HG03521 (cell line): Measurements from ENCODE around the gene HOXA9.

Experiments
- ATAC-seq: cut with Tn5 transposase; IDR thresholded peaks from one replicate; pipeline ENCODE4 v1.9.1; 2021; ENCODE audit warnings: mild to moderate bottlenecking, moderate library complexity; ENCODE audit not compliant: unreplicated experiment

HOXA9 gene

DNA sequence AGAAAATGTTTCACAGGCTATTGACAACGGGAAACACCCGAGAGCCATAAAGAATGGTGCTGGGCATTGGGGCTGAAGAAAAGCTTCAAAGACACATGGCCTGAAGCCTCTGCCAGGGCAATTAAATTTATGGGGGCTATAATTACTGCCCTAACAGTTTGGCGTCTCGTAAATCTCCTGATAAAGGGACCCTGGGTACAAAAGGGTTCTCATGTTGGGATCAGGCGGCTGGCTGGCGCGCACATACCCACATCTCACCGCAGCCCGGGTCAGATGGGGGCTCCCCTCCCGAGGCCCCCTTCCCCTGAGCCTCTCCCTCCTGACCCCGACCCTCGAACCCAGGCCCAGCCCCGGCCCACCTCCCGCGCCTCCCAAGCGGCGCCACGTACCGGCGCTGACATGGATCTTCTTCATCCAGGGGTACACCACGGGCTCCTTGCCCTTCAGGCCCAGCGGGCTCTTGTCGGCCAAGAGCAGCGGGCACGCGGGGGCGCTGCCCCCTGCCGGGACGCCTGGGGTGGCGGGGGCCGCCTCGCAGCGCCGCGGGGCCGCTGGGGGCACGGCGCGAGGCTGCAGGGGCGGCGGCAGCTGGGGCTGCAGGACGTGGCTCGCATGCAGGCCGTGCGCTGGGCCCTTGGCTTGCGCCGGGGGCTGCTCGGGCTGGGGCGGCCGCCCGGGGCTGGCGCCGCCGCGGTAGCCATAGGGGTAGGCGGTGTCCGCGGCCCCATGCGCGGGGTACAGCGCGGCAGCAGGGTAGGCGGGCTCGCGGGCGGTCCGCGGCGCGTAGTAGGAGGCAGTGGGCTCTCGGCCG lies 35.4 kb downstream of the HOXA9 start:
- ATAC-seq, result no peak

DNA sequence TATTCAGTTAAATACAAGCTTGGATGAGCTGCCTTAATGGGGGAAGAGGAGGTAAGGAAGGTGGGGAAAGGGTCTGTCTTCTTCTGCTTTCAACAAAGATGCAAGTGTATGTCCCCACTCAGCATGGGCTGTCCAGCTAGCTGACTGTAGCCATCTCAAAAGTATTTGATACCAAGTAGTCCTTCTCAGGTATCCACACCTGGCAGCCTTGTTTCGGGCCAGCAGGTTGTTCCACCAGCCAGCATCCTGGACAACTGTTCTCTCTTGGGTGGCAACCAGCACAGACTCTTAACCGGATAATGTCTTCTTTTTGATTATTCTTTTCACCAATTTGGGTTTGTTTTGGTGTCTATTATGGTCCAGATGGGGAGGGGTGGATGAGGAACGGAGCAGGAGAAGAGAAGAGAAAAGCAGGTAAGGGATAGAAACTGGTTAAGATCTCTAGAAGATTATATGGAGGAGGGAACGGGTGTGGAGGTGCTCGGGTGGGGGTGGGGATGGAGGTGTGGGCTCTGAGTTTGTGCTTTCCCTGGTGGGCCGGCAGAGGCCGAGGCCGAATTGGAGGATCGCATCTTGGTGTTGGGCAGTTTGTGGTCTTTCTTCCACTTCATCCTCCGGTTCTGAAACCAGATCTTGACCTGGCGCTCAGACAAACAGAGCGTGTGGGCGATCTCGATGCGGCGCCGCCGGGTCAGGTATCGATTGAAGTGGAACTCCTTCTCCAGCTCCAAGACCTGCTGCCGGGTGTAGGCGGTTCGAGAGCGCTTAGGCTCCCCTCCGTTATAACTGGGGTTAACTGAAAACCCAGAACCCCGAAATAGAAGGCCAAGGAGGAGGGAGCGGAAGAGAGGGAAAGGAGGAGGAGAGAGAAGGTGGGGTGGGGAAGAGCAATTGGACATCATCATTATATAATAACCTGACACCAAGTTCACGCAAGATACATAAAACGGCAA lies 36.3 kb downstream of the HOXA9 start:
- no peak for ATAC-seq

DNA sequence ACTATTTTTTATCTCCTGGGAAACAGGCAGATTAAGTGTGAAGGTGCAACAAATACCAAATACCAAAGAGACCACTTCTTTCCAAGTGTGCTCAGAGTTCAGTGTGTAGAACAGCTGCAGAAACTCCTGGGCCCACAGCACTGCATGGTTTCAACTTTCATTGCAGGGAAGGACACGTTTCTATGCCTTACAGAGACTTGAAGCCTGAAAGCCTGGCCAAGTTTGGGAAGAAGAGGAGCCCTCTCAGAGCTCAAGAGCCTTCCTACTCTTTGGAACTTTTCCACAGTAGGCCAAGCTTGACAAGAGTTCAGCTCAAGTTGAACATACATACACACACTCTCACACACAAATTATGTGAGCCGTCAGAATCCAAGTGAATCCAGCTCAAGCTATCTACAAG lies 37.3 kb downstream of the HOXA9 start:
- no peak for ATAC-seq

GRCh38 chr7:27126596-27127327 lies 38.6 kb downstream of the HOXA9 start:
- ATAC-seq, result no peak

DNA sequence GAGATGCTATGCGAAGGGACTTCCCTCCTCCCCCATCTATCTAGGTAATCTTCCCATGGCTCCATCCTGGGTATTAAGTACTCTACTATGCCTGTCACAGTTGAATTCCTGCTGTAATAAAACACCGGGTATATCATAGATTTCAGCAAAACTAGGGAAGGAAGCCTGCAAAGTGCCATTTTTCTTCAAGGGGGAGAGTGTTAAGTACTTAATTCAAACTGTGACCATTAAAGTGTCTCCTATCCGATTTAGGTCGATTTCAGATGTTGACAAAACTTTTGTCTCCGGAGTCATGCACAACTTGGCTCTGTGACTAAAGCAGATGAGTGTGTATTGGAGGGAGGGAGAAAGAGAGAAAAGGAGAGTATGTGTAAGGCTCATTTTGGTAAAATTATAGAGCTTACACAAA lies 39.3 kb downstream of the HOXA9 start:
- ATAC-seq, result no peak

GRCh38 chr7:27124902-27125689 lies 40.2 kb downstream of the HOXA9 start:
- ATAC-seq, result no peak

DNA sequence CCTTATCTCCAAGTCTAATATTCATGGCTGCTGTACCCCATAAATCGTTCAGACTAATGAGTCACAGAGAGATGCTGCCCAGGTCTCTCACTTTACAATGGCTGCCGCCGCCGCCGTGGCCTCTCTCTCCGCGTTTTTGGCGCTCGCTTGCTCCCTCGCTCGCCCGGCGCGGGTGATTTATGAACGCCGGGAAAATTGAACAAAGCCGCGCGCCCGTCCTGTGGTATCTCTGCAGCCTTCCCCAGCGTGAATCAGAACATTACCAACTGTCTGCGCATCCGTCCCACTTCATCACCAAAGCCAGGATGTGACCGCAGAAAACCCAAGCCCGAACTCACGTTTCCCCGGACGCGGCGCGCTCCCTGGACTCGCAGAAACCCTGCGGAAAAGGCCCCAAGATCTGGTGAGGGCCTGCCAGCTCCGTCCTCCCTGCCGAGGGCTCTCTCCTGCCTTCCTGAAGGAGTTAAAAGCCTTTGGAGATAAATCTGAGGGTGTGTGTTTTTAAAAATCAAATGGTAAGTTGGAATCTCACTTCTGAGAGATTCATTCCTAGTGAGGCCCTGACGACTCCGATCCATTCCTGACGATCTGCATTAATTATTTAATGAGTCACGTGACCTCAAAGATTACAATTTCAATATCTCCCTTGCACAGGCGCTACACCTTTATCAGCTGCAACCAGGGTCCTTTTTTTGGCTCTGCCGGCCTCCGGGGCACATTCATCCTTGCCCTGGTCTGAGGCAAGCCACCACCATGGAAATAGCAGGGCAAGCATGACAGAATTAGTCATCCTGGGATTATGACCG lies 41.0 kb downstream of the HOXA9 start:
- ATAC-seq, result no peak

GRCh38 chr7:27123477-27124053 lies 41.8 kb downstream of the HOXA9 start:
- no peak for ATAC-seq

DNA sequence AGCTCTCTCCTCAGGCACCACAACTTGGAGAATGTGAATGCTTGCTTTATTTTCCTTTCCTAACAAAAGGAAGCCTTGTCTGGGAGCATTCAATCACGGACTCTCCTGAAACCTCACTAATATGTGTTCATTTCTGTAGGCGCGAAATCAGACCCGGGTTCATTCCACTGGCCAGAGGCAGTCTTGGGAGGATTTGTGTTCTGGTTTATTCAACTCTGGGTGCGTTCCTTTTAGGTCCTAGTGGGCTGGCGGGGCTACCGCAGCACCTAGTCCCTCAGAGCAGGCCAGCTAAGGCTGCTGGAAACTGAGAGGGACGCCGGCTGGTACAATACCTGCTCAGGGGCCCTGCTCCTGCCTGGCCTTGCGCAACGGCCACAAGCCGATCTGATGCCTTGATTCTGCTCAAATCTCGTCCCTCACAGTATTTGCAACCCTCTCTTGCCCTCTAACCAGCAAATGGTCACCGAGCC lies 42.3 kb downstream of the HOXA9 start:
- ATAC-seq, result no peak

DNA sequence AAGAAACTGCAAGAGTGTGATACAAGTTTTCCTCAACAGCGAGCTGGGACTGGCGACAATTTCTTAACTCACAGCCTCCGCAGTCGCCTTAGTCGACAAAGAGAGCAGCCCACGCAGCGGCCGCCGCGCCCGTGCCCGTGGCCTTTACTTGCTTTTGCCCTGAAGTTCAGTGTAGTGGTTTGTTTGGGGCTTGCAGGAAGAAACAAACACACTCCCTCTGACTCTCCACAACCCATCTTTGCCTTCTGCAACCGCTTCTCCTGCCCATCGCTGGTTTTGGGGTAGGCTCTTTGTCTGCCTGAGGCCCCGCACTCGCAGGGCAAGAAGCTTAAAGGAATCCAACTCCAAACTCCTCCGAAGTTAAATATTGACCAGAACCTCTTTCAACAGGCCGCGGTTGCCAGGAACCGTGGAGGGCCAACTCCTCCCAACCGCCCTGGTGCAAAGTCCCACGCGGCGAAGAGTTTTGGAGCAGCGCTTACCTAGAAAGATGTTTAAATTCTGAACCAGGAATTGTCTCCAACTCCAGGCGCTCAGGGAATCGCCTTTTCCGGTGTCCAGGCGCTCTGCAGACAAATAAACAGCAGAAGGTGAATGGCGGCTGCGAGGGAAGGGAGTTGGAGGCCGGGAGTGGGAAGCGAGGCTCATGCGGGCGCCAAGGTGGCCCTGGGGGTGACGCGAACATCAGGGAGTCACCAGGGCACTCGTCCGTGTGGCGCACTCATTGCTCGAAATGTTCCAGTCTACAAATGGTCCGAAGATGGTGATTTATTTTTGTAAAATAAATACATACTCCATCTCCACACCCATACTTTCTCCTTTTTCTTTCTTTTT lies 43.0 kb downstream of the HOXA9 start:
- ATAC-seq, result no peak

DNA sequence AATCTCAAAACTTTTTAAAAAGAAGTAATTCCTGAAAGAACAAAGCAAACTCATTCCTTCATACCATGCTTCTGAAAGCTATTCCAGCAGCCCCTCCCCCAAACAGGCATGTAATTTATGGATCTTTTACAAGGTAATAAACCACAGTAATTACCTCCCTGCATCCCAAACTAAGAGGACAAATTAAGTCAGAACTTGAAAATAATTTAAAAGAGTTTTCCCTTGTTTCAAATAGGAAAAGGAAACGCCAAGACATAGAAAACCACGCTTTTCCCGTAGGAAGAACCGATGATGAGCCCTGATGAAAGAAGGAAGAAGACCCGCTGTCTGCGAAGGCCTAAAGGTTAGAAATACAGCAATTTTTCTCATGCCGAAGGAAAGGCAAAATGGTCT lies 43.7 kb downstream of the HOXA9 start:
- no peak for ATAC-seq

DNA sequence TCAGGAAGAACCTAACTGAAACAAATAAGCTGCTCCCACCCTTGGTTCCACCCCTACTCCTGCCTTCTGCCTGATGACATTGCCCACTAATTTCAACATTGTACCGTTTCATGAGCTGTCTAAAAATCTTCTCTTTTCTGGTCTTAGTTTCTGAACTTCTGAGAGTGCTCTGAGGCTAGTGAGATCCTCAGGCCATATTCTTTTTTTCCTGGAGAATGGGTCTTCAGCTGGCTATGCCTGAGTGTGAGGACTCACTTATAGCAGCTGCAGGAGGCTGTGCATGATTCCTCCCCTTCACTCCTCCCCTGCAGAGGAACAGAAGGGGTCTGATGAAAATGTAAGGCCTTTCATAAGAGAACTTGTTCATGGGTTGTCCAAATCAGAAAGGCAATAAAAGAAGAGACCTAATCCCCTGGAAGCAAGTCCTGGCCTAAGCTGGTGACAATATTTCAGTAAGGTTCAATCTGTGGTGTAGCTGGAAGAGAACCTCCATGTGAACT lies 45.9 kb downstream of the HOXA9 start:
- ATAC-seq, result no peak

DNA sequence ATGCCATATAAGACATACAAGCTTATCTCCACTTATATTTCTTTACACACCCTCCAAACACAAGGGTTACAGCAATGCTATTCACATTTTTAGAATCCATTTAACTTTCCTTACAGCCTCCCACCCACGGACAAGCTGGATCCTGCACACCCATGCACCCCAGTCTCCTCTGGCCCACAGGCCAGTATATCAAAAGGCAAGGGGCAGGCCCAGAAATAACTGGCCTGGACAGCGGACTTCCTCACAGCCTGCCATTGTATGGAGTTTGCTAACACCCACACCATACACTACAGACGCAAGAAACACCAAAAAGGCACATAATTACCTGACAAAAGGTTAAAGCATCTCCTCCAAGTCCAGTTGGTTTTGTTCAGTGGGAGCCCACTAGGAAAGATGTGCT lies 46.8 kb downstream of the HOXA9 start:
- ATAC-seq, result no peak

GRCh38 chr7:27117887-27118491 lies 47.3 kb downstream of the HOXA9 start:
- ATAC-seq, result no peak

DNA sequence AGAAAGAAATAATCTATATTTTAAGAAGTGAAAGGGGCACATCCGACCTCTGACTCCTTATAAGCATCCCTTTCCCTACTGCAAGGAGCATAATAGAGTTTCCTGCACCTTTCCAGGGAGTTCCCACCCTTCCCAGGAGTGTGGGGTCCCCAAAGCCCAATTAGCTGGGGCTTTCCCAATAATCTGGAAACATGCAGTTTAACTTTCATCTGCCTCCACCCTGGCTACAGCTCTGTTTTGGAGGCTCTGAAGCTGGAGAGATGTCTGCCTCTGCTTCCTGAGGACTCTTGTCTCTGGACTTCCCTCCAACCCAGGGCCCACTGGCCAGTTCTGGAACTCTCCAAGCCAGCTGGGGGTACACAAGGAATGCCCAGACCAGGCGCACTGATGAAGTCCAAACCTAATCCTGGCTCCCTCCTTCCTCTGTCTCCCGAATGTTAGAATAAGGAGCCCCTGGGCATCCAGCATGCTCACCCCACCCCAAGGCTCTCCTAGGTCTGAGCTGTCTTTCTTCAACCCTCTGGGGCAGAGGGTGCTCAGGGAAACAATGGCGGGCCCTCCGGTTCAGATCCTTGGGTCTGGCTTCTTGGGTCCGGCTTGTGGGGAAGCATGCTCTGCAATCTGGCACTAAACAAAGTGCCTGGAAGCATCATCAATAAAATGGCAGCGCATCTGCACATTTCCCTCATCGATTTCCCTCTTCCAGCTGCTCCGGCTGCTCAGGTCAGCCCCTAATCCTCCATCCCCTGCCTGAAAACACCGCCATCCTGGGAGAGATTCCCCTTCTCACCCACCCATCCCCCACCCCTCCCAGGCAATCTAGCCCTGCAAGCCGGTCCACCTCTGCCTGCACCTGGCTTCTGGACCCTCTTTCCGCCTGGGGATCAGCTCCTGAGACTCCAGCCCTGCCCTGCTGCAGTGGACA lies 48.1 kb downstream of the HOXA9 start:
- no peak for ATAC-seq
